Measurements from ENCODE around the gene RAX2. TPM values are rescaled to one million over a fixed set of nuclear protein-coding genes. Genes with fewer than 3 reads are reported as not detected.

The RAX2 gene
- total and polyA plus RNA-seq, 2 of the 13 experiments (the other 11 are each of a cell fraction or from before 2014, with no cell fraction given), result not detected

DNA sequence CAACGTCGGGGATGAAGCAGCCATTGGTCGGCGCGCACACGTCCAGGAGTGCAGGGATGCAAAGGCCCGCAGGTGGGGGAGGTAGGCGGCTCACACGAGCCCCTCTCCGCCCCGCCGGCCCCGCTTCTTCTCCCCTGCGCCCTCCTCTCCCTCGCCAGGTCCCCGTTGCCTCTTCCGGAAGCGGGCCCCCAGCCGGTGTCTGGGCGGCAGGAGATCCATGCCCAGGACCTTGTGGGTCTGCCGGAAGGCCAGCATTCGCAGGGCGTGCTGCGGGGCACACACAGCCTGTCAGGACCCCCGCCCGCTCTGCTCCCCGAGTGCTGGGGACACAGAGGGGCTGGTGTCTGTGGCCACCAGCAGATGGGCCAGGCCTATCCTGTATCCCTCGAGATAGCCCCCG, 33.8 kb upstream of the RAX2 start:
- no peaks in the 10 kb centered on the region for H3K36me3 ChIP-seq (replicated peaks in 1 of 2; ENCODE audit: control insufficient read depth in 1 of 2, insufficient read depth in 2 of 2, low read length in 2 of 2)
- FAIRE-seq (no peak), DNase-seq (ENCODE audit: low spot score) (no peak), ATAC-seq (no peak)
- intact Hi-C loops (cut with micrococcal nuclease; ENCODE audit: unreplicated experiment) (no loop called here), in situ Hi-C loops (cut with HindIII; ENCODE audit: extremely low pct_ligation_motif_present, low pct_unique_long_range_greater_than_20kb) (no loop called here)
- WGBS (ENCODE audit: low lambda C conversion rate), result 51% methylated on average over 9 of the region's 29 CpGs
- no peak overlapping the region for H2AFZ ChIP-seq (ENCODE audit: low read length)
- peaks cover 8 to 52% of the 10 kb centered on the region in 2 experiments for H3K27me3 ChIP-seq (ENCODE audit: control insufficient read depth in 1 of 2, insufficient read depth in 2 of 2, low read length in 2 of 2)
- TF ChIP-seq SMARCE1 (IDR thresholded peaks at IDR 0.05; ENCODE audit: borderline replicate concordance), result no peak
- no peak for TF ChIP-seq NAIF1 (CRISPR knock-in tag; IDR thresholded peaks at IDR 0.05; ENCODE audit: borderline replicate concordance)
- no peak for TF ChIP-seq NFE2 (CRISPR knock-in tag; IDR thresholded peaks at IDR 0.05)
- TF ChIP-seq, protein P1, sequence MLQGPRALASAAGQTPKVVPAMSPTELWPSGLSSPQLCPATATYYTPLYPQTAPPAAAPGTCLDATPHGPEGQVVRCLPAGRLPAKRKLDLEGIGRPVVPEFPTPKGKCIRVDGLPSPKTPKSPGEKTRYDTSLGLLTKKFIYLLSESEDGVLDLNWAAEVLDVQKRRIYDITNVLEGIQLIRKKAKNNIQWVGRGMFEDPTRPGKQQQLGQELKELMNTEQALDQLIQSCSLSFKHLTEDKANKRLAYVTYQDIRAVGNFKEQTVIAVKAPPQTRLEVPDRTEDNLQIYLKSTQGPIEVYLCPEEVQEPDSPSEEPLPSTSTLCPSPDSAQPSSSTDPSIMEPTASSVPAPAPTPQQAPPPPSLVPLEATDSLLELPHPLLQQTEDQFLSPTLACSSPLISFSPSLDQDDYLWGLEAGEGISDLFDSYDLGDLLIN (CRISPR knock-in tag; IDR thresholded peaks at IDR 0.05; ENCODE audit: borderline replicate concordance), result no peak
- TF ChIP-seq GLI4 (CRISPR knock-in tag; IDR thresholded peaks at IDR 0.05; ENCODE audit: borderline replicate concordance), result no peak
- no peak for TF ChIP-seq ZSCAN12 (CRISPR knock-in tag; IDR thresholded peaks at IDR 0.05)
- TF ChIP-seq, protein P2, sequence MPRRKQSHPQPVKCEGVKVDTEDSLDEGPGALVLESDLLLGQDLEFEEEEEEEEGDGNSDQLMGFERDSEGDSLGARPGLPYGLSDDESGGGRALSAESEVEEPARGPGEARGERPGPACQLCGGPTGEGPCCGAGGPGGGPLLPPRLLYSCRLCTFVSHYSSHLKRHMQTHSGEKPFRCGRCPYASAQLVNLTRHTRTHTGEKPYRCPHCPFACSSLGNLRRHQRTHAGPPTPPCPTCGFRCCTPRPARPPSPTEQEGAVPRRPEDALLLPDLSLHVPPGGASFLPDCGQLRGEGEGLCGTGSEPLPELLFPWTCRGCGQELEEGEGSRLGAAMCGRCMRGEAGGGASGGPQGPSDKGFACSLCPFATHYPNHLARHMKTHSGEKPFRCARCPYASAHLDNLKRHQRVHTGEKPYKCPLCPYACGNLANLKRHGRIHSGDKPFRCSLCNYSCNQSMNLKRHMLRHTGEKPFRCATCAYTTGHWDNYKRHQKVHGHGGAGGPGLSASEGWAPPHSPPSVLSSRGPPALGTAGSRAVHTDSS (CRISPR knock-in tag; conservative IDR thresholded peaks at IDR 0.05), result no peak
- TF ChIP-seq, protein P3, sequence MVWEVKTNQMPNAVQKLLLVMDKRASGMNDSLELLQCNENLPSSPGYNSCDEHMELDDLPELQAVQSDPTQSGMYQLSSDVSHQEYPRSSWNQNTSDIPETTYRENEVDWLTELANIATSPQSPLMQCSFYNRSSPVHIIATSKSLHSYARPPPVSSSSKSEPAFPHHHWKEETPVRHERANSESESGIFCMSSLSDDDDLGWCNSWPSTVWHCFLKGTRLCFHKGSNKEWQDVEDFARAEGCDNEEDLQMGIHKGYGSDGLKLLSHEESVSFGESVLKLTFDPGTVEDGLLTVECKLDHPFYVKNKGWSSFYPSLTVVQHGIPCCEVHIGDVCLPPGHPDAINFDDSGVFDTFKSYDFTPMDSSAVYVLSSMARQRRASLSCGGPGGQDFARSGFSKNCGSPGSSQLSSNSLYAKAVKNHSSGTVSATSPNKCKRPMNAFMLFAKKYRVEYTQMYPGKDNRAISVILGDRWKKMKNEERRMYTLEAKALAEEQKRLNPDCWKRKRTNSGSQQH (CRISPR knock-in tag; IDR thresholded peaks at IDR 0.05; ENCODE audit: low read depth), result no peak
- no peak for TF ChIP-seq ELF3 (CRISPR knock-in tag; IDR thresholded peaks at IDR 0.05)
- TF ChIP-seq, protein P4, sequence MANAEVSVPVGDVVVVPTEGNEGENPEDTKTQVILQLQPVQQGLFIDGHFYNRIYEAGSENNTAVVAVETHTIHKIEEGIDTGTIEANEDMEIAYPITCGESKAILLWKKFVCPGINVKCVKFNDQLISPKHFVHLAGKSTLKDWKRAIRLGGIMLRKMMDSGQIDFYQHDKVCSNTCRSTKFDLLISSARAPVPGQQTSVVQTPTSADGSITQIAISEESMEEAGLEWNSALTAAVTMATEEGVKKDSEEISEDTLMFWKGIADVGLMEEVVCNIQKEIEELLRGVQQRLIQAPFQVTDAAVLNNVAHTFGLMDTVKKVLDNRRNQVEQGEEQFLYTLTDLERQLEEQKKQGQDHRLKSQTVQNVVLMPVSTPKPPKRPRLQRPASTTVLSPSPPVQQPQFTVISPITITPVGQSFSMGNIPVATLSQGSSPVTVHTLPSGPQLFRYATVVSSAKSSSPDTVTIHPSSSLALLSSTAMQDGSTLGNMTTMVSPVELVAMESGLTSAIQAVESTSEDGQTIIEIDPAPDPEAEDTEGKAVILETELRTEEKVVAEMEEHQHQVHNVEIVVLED (CRISPR knock-in tag; IDR thresholded peaks at IDR 0.05; ENCODE audit: borderline replicate concordance), result no peak
- TF ChIP-seq, protein P5, sequence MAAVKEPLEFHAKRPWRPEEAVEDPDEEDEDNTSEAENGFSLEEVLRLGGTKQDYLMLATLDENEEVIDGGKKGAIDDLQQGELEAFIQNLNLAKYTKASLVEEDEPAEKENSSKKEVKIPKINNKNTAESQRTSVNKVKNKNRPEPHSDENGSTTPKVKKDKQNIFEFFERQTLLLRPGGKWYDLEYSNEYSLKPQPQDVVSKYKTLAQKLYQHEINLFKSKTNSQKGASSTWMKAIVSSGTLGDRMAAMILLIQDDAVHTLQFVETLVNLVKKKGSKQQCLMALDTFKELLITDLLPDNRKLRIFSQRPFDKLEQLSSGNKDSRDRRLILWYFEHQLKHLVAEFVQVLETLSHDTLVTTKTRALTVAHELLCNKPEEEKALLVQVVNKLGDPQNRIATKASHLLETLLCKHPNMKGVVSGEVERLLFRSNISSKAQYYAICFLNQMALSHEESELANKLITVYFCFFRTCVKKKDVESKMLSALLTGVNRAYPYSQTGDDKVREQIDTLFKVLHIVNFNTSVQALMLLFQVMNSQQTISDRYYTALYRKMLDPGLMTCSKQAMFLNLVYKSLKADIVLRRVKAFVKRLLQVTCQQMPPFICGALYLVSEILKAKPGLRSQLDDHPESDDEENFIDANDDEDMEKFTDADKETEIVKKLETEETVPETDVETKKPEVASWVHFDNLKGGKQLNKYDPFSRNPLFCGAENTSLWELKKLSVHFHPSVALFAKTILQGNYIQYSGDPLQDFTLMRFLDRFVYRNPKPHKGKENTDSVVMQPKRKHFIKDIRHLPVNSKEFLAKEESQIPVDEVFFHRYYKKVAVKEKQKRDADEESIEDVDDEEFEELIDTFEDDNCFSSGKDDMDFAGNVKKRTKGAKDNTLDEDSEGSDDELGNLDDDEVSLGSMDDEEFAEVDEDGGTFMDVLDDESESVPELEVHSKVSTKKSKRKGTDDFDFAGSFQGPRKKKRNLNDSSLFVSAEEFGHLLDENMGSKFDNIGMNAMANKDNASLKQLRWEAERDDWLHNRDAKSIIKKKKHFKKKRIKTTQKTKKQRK (IDR thresholded peaks at IDR 0.05; ENCODE audit: low read length), result no peak
- TF ChIP-seq ESRRA (CRISPR knock-in tag; IDR thresholded peaks at IDR 0.05; ENCODE audit: low read depth), result no peak
- TF ChIP-seq, protein P6, sequence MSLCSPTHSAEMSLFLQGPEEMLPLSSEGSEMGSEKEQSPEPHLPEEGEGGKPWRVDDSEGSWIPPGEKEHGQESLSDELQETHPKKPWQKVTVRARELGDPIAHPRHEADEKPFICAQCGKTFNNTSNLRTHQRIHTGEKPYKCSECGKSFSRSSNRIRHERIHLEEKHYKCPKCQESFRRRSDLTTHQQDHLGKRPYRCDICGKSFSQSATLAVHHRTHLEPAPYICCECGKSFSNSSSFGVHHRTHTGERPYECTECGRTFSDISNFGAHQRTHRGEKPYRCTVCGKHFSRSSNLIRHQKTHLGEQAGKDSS (CRISPR knock-in tag; IDR thresholded peaks at IDR 0.05; ENCODE audit: borderline replicate concordance, low read depth), result no peak
- no peak for TF ChIP-seq ZNF747 (CRISPR knock-in tag; IDR thresholded peaks at IDR 0.05; ENCODE audit: borderline replicate concordance)
- no peak overlapping the region for H3K4me3 ChIP-seq (replicated peaks in 1 of 3; ENCODE audit: insufficient read depth in 1 of 3, low read depth in 2 of 3, low read length in 3 of 3)
- ChIA-PET CTCF (ENCODE audit: low intra/inter-chr PET ratio, low total read pairs) (no interaction called here), POLR2A (no interaction called here)
- H3K27ac ChIP-seq (ENCODE audit: extremely low read length, insufficient read depth, low read length), result no peak overlapping the region
- no peaks in the 10 kb centered on the region for H3K4me1 ChIP-seq (ENCODE audit: insufficient read depth, low read length)
- no peak overlapping the region for H3K9ac ChIP-seq (ENCODE audit: insufficient read depth, low read depth, low read length)
- H4K20me1 ChIP-seq (ENCODE audit: insufficient read depth, low read length), result no peaks in the 10 kb centered on the region
- H3K79me2 ChIP-seq (ENCODE audit: insufficient read depth, low read length), result no peaks in the 10 kb centered on the region
- H3K9me3 ChIP-seq (ENCODE audit: low read length), result no peaks in the 10 kb centered on the region
- H3K4me2 ChIP-seq (ENCODE audit: low read depth, low read length), result no peak overlapping the region
- no TSS peak for BruUV-seq (replicated peaks)
